ENCODE measurements around the gene GJC2.

- TF ChIP-seq, protein P1, sequence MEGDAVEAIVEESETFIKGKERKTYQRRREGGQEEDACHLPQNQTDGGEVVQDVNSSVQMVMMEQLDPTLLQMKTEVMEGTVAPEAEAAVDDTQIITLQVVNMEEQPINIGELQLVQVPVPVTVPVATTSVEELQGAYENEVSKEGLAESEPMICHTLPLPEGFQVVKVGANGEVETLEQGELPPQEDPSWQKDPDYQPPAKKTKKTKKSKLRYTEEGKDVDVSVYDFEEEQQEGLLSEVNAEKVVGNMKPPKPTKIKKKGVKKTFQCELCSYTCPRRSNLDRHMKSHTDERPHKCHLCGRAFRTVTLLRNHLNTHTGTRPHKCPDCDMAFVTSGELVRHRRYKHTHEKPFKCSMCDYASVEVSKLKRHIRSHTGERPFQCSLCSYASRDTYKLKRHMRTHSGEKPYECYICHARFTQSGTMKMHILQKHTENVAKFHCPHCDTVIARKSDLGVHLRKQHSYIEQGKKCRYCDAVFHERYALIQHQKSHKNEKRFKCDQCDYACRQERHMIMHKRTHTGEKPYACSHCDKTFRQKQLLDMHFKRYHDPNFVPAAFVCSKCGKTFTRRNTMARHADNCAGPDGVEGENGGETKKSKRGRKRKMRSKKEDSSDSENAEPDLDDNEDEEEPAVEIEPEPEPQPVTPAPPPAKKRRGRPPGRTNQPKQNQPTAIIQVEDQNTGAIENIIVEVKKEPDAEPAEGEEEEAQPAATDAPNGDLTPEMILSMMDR (IDR thresholded peaks at IDR 0.05): no peak
- no peak for TF ChIP-seq POLR2A (IDR thresholded peaks at IDR 0.05)
Measured at GRCh38 chr1:228148196-228148861, 1.4 kb upstream of the GJC2 start.

All from tibial nerve (tissue), 3 donors.